DND-41 (cell line): ENCODE results near the gene SH3RF3.
A peak's percentile ranks its signal among the peaks of the same experiment; 100 is the strongest.

ENCODE experiments used
- ATAC-seq: fragments of 200-7000 bp; cut with Tn5 transposase; 3 replicates; pipeline ENCODE4 v1.9.1; 2021; ENCODE audit warnings: low read depth; ENCODE audit not compliant: insufficient read depth
- DNase-seq: peaks from one replicate; pipeline ENCODE4 v3.0.0-alpha.2; 2020
- H2AFZ ChIP-seq: 2 replicates; pipeline ENCODE4 v1.6.0; 2012; ENCODE audit warnings: low read depth, low read length
- H3K27ac ChIP-seq: 2 replicates; pipeline ENCODE4 v1.5.1; 2012; ENCODE audit warnings: low read length, inconsistent platforms
- H3K27me3 ChIP-seq: fragments of 200-600 bp; sonication (generic); 2 replicates; pipeline ENCODE4 v1.6.0; 2012; ENCODE audit warnings: low read length, mild to moderate bottlenecking, inconsistent platforms; ENCODE audit not compliant: insufficient read depth, poor library complexity
- H3K36me3 ChIP-seq: 2 replicates; pipeline ENCODE4 v1.5.1; 2012; ENCODE audit warnings: low read length, inconsistent platforms; ENCODE audit not compliant: insufficient read depth
- H3K4me1 ChIP-seq: 2 replicates; pipeline ENCODE4 v1.5.1; 2012; ENCODE audit warnings: mild to moderate bottlenecking, low read length; ENCODE audit not compliant: insufficient read depth
- H3K4me2 ChIP-seq: 2 replicates; pipeline ENCODE4 v1.6.0; 2012; ENCODE audit warnings: mild to moderate bottlenecking, moderate library complexity, low read length, inconsistent platforms; ENCODE audit not compliant: insufficient read depth
- H3K4me3 ChIP-seq, 2 experiments: fragments of 200-600 bp in 1 of 2; shearing (Covaris generic) in 1 of 2; 2 replicates each; pipeline ENCODE4 v1.5.1; 2012 to 2016; ENCODE audit warnings: inconsistent platforms in 2 of 2, low read length in 2 of 2, mild to moderate bottlenecking in 2 of 2, low read depth in 1 of 2, moderate library complexity in 1 of 2
- H3K79me2 ChIP-seq: 2 replicates; pipeline ENCODE4 v1.6.0; 2012; ENCODE audit warnings: low read length, inconsistent platforms; ENCODE audit not compliant: insufficient read depth
- H3K9ac ChIP-seq: 2 replicates; pipeline ENCODE4 v1.6.0; 2012; ENCODE audit warnings: low read depth, mild to moderate bottlenecking, inconsistent platforms, low read length, moderate library complexity
- H3K9me3 ChIP-seq: 2 replicates; pipeline ENCODE4 v1.5.1; 2012; ENCODE audit warnings: low read length, moderate library complexity, mild to moderate bottlenecking, inconsistent platforms; ENCODE audit not compliant: insufficient read depth, severe bottlenecking
- H4K20me1 ChIP-seq: 2 replicates; pipeline ENCODE4 v1.6.0; 2012; ENCODE audit warnings: low read length; ENCODE audit not compliant: insufficient read depth
- EZH2 ChIP-seq: IDR thresholded peaks from 3 replicates; pipeline ENCODE4 v1.6.1; 2012; ENCODE audit warnings: borderline replicate concordance, low read depth, mild to moderate bottlenecking, moderate library complexity, low read length, inconsistent platforms; ENCODE audit not compliant: severe bottlenecking
- TF ChIP-seq, protein P1 (sequence below): IDR thresholded peaks from 2 replicates; pipeline ENCODE4 v1.5.1; 2012; ENCODE audit warnings: borderline replicate concordance, low read length, moderate library complexity, mild to moderate bottlenecking; ENCODE audit not compliant: poor library complexity, severe bottlenecking; ENCODE audit errors: extremely low read depth

SH3RF3 gene

DNA sequence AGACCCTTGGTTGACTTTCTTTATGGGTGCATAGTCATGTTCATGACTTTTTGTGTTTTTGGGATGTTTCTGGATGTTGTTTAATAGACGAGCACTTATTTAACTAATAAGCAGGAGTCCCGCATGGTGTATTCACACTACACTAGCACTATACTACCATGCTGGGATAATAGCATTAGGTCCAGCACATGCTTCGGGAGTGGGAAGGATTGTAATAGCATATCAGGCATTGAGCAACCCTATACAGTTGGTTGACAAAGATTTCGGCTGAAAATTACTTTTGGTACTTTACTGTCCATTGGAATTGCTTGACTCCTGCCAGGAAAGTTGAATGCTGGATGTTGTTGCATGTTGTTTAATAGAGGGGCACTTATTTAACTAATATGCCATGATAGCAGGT lies 2.8 kb downstream of the SH3RF3 start:
- peaks cover 3% of the 10 kb centered on the region for H4K20me1 ChIP-seq
- H3K36me3 ChIP-seq: no peaks in the 10 kb centered on the region
- no peak for TF ChIP-seq EZH2
- TF ChIP-seq, protein P1, sequence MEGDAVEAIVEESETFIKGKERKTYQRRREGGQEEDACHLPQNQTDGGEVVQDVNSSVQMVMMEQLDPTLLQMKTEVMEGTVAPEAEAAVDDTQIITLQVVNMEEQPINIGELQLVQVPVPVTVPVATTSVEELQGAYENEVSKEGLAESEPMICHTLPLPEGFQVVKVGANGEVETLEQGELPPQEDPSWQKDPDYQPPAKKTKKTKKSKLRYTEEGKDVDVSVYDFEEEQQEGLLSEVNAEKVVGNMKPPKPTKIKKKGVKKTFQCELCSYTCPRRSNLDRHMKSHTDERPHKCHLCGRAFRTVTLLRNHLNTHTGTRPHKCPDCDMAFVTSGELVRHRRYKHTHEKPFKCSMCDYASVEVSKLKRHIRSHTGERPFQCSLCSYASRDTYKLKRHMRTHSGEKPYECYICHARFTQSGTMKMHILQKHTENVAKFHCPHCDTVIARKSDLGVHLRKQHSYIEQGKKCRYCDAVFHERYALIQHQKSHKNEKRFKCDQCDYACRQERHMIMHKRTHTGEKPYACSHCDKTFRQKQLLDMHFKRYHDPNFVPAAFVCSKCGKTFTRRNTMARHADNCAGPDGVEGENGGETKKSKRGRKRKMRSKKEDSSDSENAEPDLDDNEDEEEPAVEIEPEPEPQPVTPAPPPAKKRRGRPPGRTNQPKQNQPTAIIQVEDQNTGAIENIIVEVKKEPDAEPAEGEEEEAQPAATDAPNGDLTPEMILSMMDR: no peak
- no peak overlapping the region for H3K27ac ChIP-seq
- no peak for DNase-seq
- H2AFZ ChIP-seq: no peak overlapping the region
- no peak overlapping the region for H3K9ac ChIP-seq
- no peaks in the 10 kb centered on the region for H3K9me3 ChIP-seq
- H3K4me2 ChIP-seq: no peak overlapping the region
- no peak overlapping the region for H3K4me3 ChIP-seq
- peaks cover 55% of the 10 kb centered on the region for H3K27me3 ChIP-seq
- no peaks in the 10 kb centered on the region for H3K79me2 ChIP-seq
- no peak for ATAC-seq
- peaks cover 11% of the 10 kb centered on the region for H3K4me1 ChIP-seq

DNA sequence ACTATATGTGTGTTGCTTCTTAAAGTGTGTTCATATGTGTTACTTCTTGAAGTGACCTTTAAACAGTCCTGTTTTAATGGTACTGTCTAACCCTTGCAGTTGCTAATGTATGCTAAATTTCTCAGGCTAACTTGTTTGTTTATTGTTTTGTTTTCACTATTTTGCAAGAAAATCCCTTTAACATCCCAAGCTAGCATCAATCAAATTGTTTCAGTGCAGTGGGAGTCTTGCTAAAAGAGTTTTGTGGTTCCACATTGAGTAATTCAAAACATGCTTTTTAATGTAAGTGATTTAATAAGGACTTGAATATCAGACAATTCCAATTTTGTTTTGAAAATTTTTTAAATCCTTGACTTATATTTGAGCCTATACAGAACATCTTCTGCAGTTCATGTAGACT lies 3.6 kb downstream of the SH3RF3 start:
- Histone ChIP-seq H3K36me3 (no peaks in the 10 kb centered on the region), H3K4me1 (peaks cover 11% of the 10 kb centered on the region), H3K27ac (no peak overlapping the region), H2AFZ (no peak overlapping the region), H3K79me2 (no peaks in the 10 kb centered on the region), H3K4me3 (no peak overlapping the region), H3K4me2 (no peak overlapping the region), H3K9me3 (no peaks in the 10 kb centered on the region), H3K9ac (no peak overlapping the region), H3K27me3 (peaks cover 56% of the 10 kb centered on the region), H4K20me1 (peaks cover 3% of the 10 kb centered on the region)
- TF ChIP-seq EZH2: no peak
- TF ChIP-seq, protein P1: no peak
- DNase-seq (no peak), ATAC-seq (no peak)

DNA sequence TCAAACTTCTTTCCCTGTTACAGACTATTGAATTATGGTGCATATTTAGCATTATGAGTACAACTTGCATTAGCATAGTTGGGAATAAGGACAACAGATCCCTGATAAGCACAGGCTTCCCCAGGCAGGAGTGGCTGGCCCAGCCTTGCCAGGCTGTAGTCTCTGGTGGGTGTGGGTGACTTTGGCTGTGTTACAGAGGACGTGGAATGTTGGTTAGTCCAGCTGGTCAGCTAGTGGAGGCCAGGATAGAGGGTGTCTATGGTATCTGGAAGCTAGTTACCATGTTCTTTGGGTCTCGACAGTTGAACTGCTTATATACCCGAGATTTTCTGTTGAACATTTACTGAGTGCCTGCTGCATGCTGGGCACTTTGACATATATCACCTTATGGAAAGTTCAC lies 4.7 kb downstream of the SH3RF3 start:
- Histone ChIP-seq H2AFZ (no peak overlapping the region), H3K9me3 (no peaks in the 10 kb centered on the region), H3K4me3 (no peak overlapping the region), H3K9ac (no peak overlapping the region), H3K27me3 (peaks cover 47% of the 10 kb centered on the region), H3K4me2 (no peak overlapping the region), H3K27ac (no peak overlapping the region), H3K36me3 (no peaks in the 10 kb centered on the region), H4K20me1 (peaks cover 3% of the 10 kb centered on the region), H3K4me1 (peaks cover 1% of the 10 kb centered on the region), H3K79me2 (no peaks in the 10 kb centered on the region)
- TF ChIP-seq EZH2: no peak
- TF ChIP-seq, protein P1: no peak
- no peak for ATAC-seq
- DNase-seq: no peak

- no peak for TF ChIP-seq EZH2
- TF ChIP-seq, protein P1: no peak
- Histone ChIP-seq H3K4me3 (no peak overlapping the region), H3K79me2 (no peaks in the 10 kb centered on the region), H3K27ac (no peak overlapping the region), H3K9me3 (no peaks in the 10 kb centered on the region), H3K27me3 (peaks cover 45% of the 10 kb centered on the region), H4K20me1 (peaks cover 3% of the 10 kb centered on the region; the same call in 1 of the 2 replicates), H3K4me1 (no peaks in the 10 kb centered on the region), H3K36me3 (no peaks in the 10 kb centered on the region), H3K9ac (no peak overlapping the region), H2AFZ (no peak overlapping the region), H3K4me2 (no peak overlapping the region)
- ATAC-seq (peak; percentile 68), DNase-seq (peak; percentile 17)
Observed at GRCh38 chr2:109134741-109135358, 5.8 kb downstream of the SH3RF3 start.
